GM21447 (cell line): ENCODE measurements around the gene SUGCT.
A peak's percentile ranks its signal among the peaks of the same experiment; 100 is the strongest.
"Not testable (repeated sequence)": the region's sequence is repeated elsewhere in the genome, so short reads cannot be mapped to it uniquely, and the experiment has no call there.

ENCODE experiments used
- ATAC-seq: cut with Tn5 transposase; IDR thresholded peaks from one replicate; pipeline ENCODE4 v1.9.1; 2021; ENCODE audit not compliant: unreplicated experiment

Gene SUGCT

DNA sequence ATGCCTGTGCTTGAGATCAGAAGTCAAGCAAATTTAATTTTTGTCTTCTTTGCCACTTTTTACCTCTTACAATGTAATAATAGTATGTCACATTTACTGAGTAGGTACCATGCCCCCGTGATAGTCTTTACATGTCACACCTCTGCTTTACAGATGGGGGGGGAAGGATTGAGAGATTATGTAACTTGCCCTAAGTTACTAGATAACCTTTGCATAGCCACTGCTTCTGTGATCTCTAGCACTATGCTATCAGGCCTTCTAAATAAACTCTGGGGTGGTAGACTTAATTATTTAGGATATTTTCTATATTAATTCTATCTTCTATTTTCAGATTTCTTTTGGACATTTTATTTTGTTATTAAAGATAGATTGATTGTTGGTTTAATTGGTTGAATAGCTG, 514.4 kb downstream of the SUGCT start:
- no peak for ATAC-seq

DNA sequence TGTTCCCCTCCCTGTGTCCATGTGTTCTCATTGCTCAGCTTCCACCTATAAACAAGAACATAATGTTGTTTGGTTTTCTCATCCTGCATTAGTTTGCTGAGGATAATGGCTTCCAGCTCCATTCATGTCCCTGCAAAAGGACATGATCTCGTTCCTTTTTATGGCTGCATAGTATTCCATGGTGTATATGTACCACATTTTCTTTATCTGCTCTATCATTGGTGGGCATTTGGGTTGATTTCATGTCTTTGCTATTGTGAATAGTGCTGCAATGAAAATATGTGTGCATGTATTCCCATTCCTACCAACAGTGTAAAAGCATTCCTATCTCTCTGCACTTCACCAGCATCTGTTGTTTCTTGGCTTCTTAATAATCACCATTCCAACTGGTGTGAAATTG, 516.1 kb downstream of the SUGCT start:
- ATAC-seq, result not testable (repeated sequence)

DNA sequence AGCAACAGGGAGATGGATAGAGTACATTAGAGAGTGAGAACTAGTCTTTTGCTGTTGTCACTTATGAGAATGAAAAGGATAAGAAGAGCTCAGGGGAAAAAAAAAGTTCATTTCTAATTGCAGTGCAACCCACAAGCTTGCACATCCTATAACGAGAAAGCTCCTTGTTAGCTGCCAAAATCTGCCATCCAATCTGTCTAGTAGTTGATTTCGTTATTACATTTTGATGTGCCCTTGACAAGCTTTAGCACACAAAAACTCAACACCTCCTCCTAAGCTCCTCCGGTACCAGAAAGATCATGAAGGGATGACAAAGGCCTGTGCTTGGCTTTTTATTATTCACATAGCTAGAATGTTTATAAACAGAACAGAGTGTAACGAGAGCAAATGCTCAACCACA, 519.4 kb downstream of the SUGCT start:
- ATAC-seq, result no peak

DNA sequence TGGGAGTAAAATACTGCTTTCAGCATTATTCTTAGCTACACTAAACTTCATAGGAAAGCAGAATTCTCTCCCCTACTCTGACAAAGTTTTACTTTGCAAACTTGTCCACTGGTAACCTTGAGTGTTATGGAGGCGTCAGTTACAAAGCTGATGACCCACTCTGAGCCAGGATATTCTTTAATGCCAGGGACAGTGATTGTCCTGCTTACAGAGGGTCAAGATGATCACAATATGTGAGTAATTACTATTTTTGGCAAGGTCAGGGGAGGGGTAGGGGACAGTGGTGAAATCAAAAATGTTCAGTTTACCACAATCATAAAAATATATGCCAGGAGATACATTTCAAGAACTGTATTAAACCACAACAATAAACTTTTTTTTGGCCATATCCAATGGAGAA, 520.6 kb downstream of the SUGCT start:
- no peak for ATAC-seq

DNA sequence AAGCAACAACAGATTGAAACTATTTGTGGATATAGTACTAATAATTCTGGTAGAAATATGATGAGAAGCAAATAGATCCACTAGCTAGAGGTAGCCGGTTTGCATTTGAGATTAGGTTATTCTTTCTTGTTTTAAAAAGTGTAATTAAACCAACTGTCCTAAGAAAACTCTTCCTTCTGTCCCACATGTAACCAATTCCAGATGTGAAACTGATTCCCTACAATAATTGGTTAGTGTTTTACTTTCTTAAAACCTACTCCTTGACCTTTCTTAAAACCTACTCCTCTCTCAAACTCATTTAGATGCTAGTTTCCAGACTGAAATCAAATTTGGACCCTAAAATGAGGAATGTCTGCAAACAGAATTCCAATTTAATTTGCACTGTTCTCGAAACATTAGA, 521.5 kb downstream of the SUGCT start:
- no peak for ATAC-seq

DNA sequence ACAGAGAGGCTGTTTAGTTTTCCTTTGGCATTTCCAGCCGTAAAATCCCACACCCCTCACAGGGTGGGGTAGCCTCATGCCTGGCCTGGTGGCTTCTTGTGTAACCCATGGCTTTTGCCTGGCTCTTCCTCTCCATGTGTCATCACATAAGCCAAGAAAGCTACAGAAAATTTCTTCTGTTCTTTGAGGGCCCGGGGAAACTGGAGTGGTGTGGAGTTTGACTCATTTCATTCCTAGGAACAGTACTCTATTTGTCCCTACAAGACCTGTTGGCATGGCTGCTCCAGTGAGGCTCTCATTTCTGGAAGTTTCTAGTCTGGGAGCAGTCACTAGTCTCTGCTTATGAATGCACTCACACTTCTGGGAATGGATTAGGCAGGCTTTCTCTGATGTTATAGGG, 523.9 kb downstream of the SUGCT start:
- no peak for ATAC-seq

DNA sequence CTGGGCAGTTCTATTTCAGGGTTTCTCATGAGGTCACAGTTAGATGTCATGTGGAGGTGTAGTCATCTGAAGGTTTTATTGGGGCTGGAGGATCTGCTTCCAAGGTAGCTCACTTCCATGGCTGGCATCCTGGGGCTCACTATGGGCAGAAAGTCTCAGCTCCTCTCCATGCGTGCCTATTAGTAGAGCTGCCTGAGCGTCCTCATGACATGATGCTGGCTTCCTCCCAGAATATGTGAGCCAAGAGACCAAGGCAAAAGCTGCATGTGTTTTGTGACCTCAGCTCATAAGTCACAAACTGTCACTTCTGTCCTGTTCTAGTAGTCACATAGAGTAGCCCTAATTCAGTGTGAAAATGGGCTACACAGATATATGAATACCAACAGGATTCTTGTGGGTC, 524.4 kb downstream of the SUGCT start:
- no peak for ATAC-seq

DNA sequence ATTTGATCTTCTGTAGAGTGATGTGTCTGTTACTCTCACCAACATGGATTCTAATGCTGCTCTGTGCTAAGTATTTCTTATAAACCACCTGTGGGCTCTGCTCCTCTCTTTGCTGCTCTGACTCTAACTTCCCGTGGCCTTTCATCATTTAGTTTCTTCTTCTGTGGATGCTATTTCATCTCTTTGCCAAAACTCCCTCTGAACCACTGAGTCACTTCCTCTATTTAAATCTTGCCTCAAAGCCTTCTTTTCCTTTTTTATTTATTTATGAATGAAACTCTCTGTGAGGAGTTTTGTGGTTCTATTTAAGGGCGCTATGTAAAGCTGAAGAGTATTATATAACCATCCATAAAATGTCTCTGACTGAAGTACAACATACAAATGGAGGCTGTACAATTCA, 538.5 kb downstream of the SUGCT start:
- ATAC-seq, result no peak

DNA sequence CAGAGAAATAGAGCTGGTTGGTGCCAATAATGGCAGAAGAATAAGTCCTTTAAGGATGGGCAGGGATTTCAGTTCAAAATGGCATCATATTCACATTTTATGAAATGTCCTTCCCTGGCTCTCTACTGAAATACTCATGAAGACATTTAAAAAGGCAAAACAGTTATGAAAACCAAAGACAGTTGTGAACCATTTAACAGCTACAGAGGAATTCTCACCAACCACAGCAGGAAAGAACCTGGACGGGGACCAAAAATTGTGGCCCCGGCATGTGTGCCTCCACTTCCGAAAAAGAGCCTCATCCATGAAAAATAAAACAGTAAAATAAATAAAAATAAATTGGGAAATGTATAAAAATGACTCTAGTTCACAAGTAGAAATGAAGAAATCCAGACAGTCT, 539.5 kb downstream of the SUGCT start:
- ATAC-seq, result no peak

DNA sequence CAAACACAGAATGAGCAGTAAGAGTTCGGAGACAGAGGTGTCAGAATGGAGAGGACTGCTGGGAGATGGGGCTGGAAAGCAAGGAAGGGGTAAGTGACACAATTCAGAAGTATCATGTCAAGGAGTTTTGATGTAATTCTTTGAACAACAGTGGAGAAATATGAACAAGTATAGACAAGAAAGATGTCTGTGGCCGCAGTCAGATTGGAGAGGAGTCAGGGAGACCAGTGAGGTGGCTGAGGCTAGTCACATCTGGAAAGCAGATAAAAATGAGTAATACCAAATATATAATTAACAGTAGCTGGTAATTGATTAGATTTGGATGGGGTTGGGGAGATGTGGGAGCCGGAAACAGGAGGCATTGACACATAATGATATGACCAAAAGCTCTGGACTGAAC, 540.9 kb downstream of the SUGCT start:
- ATAC-seq, result no peak

DNA sequence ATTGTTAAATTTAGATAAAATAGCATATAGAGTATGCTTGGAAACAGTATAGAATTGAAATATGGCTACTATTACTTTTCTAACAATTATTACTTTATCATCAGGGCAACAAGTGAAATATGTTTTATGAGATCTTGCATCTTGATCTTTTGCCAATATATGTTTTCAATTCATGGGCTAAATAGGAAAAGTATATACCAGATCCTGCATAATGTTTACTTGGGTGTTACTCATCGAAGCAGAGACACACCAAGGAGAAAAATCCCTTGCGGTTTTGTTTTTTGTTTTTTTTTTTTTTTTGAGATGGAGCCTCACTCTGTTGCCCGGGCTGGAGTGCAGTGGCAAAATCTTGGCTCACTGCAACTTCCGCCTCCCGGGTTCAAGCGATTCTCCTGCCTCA, 541.4 kb downstream of the SUGCT start:
- ATAC-seq, result no peak

DNA sequence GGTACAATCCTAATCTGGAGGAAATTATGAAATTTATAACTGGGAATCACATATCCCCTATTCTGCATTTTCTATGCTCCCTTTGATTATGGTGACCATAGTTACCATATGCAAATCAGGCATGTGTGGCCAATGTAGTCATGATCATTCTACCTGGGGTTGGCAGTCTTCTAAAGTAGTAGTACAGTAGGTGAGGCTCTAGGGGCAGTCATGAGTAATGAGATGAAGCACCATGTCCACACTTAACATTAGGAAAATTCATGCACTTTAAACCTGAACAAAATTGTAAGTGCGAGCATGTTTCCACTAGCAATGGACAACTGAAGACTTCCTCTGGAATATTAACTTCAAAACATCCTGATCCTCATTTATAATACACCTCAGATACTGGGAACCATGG, 545.9 kb downstream of the SUGCT start:
- peak; percentile 93 for ATAC-seq

DNA sequence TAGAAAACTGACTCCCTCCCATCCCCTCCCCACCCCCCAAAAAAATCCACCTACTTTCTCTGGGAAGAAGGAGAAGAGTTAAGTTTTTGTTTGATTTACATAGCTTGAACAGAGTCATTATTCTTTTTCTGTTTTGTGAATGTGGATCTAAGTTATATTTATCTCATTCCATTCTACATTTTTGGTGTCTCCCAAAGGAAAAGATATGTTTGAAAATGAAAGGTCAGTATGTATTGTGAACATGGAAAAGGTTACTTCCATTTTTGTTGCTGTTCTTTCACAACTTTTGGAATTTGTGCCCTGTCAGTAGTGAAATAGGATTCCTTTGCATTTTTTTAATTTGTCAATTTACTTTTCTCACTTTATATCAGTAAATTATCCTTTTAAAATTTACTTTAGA, 547.9 kb downstream of the SUGCT start:
- no peak for ATAC-seq

DNA sequence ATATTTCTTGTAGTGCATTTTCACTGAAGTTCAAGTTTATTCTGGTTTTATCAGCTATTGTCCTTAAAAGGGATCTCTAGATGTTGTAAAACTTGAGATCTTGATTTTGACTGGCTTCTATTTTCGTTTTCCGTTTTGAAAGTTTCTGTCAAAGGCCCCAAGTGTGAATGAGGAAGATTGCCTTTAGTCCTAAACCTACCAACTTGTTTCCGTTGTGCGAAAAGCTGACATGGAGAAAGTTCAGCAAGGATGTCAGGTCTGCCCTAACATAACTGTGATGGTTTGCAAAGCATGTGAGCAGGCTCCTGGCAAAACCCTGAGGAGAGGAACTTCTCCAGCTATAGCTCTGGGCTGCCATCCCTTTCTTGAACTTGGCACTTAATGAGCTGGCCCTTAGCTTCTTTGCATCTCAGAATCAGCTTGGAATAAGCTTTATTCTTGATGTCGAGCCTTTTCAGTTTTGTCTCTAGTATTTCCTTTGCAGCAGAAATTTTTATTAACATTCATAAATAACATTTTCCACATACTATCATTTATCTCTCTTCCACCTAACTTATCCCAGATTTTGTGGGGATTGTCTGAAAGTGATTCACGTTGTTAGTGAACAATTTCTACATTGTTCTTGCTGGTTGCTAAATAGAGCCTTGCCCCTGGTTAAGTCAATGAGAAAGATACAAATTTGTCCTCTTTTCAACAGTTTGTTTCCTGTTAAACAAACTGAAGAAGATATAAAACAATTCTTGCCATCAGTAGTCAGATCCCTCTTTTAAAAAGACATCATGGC, 559.4 kb downstream of the SUGCT start:
- no peak for ATAC-seq

DNA sequence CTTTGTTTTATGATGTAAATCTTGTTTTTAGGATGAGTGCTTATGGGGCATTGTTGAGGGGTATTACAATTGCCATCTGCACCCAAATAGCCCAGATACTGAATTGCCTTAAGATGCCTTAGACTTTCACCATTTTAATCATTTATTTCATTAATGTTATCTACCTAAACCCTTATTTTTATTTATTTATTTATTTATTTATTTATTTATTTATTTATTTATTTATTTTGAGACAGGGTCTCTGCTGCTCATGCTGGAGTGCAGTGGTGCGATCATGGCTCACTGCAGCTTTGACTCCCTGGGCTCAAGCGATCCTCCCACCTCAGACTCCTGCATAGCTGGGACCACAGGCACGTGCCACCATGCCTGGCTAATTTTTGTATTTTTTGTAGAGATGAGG, 560.2 kb downstream of the SUGCT start:
- no peak for ATAC-seq

DNA sequence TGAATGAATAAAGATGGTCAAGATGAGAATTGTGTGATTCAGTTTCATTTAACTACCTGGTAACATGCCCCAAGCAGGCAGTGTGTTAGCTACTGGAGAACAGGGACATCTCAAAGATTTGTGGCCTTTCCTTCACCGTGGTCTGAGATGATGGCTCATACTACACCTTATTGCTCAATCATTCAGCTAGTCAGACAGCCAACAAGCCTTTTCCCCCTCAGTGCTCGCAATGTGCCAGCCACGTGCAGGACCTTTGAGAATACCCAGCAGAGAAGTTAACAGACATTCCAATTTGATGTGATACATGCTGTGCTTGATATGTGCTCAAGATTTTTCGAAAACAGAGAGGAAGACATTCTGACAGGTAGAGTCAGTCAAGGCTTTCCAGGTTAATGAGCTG, 562.8 kb downstream of the SUGCT start:
- ATAC-seq, result no peak

DNA sequence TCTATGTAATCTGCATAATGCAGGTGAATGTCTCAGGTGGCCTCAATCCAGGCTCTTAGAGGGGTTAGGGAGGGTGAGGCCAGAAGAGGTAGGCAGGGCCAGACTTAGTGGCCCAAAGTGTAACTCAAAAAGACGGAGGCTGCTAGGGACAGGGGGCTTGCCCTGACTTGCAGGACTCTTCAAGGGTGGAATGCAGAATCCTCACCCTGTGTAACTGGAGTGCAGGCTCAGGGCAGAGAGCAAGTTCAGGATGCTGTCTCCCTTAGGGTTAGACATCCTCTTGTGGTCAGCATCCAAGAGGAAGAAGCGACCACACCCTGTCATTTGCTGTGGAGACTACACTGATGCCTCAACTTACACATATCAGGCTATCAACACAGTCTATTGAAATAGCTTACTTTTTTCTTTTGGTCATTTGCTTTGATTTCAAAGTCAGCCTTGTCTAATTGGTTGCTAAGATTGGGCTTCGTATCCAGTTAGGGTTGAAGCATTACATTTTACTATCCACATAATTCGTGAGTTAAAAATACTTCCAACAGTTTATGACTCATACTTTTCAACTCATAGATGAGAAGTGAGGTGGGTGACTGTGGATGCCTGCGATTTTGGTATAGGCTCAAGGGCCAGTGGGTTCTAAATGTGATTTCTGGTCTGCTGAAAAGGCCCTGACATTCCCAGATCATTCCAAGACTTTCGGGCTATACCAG, 563.6 kb downstream of the SUGCT start:
- no peak for ATAC-seq

DNA sequence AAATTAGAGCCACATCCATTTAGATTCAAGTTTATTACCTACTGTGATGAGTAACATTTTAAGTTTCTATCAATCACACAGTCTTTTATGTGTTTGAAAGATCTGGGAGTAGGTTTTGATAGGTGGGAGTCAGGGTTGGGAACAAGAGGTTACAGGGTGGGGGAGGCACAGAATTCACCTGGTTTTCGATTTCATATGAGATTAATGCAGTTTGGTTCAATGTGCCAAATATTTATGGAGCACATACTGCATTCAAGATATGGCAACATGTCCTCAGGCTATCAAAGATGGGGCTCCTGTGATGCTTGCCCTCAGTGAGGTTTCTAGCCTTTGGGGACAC, 564.1 kb downstream of the SUGCT start:
- no peak for ATAC-seq

DNA sequence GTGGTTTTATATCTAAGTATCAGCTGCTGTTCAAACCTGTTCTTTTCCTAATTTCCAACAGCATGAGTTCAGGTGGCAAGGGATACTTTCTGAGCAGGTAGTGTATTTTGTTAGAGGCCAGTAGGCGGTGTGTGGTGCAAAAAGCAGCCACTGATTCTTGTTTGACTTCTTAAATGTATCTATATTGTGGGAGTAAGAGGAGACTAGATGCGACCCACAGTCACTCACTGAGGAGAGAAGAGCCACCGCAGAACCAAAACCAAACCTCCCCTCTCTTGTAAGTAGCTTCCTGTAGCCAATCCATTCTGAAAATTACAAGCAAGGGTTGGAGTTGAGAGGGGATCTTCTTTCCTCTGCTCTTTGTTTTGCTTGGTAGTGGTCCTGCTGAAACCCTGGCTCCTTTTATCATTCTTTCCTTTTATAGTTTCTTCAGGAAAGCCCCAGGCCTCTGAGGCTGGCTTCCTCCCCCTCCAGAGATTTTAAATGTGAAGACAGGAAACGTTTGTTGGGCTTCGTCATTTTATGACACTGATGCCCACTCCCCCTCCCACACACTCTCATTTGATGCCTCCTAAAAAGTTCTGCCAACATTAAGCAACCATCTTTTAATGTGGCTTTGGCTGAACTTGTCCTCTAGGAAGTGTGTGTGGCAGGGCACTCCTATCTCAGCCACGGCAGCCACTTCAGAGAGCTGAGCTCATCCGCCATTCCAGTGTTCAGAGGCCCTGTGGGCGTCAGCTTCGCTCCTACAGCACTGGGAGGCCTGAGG, 566.0 kb downstream of the SUGCT start:
- ATAC-seq, result no peak

DNA sequence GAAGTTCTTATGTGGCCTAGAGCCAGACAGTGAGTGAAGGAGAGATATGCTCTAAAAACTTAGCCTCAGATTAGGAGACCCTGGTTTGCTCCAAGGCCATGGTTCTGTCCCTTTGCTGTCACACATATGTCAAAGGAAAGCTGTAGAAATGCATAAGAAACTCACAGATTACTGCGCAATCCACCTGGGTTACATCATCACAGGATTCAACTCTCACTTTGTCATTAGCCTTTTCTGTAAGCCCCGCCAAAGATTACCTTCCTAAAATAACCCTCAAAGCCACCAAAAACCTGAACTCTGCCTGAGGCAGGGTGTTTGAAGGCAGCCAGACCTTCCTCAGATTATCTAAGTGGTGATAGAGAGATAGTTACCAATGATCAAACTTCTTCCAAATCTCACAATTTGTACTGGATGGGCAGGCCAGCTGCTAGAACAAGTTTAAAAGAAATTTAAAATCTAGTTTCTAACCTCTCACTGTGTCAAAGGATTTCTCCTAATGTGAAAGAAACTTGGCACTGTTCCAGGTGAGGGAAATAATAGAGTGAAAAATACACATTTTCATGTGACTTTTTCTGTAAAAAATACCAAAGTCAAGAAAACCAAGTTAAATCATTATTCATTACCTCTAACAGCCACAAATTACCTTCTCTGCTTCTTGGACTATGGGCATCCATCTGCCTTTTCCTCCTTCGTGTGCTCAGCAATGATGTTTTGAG, 567.2 kb downstream of the SUGCT start:
- no peak for ATAC-seq

DNA sequence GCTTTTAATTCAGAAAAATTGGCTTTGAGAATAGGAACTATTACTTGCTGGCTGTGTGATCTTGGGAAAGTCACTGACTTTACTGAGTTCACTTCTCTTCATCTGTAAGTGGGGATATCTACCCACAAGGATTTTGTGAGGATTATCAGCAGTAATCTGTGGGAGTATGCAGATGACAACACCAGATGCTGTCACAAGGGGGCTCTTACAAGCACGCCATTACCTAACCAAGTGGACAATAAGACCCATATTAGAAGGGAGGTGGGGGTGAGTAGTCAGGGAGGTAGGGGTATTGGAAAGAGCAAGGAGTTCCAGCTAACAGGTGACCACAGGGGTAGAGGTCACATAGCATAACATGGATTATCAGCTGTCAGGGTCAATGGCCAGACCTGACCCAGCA, 569.4 kb downstream of the SUGCT start:
- no peak for ATAC-seq

DNA sequence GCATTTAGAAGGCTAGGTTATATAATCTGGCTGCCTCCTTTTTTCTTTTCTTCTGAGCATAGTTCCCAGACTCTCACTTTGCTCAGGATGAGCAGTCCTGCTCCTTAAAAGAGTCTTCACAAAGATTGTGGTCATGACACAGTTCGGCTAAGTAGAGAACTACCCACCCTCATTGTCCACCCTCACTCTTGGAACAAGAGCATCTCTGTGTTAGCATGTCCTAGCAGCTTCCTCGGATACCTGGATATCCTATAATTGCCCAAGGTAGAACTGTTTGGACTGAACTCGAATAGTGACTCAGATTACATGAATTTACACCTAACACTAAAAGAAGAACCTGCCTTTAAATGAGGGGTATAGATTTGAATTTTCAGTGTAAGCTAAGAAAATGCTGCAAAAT, 572.0 kb downstream of the SUGCT start:
- ATAC-seq, result no peak
